ENCODE data around the gene UGGT2.
"Not testable (repeated sequence)": the region's sequence is repeated elsewhere in the genome, so short reads cannot be mapped to it uniquely, and the experiment has no call there.

UGGT2 gene

DNA sequence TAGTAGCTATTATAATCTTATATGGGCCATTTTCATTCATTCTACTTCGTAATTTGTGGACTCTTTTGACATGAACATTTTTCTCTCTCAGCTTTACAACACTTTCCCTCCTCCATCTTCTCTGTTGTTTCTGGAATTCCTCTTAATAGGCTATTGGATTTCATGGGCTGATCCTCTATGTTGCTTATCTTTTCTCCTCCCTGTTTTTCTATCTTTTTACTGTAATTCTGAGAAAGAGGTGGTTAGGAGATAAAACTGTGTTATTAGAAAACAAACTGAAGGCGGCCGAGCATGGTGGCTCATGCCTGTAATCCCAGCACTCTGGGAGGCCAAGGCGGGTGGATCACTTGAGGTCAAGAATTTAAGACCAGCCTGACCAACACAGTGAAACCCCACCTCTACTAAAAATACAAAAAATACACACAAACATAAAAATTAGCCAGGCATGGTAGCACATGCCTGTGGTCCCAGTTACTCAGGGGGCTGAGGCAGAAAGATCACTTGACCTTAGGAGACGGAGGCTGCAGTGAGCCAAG is 188.1 kb downstream of the UGGT2 start:
- TF ChIP-seq, protein P1, sequence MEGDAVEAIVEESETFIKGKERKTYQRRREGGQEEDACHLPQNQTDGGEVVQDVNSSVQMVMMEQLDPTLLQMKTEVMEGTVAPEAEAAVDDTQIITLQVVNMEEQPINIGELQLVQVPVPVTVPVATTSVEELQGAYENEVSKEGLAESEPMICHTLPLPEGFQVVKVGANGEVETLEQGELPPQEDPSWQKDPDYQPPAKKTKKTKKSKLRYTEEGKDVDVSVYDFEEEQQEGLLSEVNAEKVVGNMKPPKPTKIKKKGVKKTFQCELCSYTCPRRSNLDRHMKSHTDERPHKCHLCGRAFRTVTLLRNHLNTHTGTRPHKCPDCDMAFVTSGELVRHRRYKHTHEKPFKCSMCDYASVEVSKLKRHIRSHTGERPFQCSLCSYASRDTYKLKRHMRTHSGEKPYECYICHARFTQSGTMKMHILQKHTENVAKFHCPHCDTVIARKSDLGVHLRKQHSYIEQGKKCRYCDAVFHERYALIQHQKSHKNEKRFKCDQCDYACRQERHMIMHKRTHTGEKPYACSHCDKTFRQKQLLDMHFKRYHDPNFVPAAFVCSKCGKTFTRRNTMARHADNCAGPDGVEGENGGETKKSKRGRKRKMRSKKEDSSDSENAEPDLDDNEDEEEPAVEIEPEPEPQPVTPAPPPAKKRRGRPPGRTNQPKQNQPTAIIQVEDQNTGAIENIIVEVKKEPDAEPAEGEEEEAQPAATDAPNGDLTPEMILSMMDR (IDR thresholded peaks at IDR 0.05; ENCODE audit: low read depth, low read length, missing control alignments), result no peak
- no peak overlapping the region for H3K4me3 ChIP-seq (replicated peaks; ENCODE audit: low read depth, low read length)
- DNase-seq (ENCODE audit: extremely low read depth, low read depth), result no peak

- TF ChIP-seq, protein P1 (IDR thresholded peaks at IDR 0.05; ENCODE audit: low read depth, low read length, missing control alignments), result no peak
- no peak for DNase-seq (ENCODE audit: extremely low read depth, low read depth)
- no peak overlapping the region for H3K4me3 ChIP-seq (replicated peaks; ENCODE audit: low read depth, low read length)
Observed at GRCh38 chr13:95862408-95862807, 190.8 kb downstream of the UGGT2 start.

GRCh38 chr13:95861296-95861695 is 191.9 kb downstream of the UGGT2 start:
- H3K4me3 ChIP-seq (replicated peaks; ENCODE audit: low read depth, low read length), result no peak overlapping the region
- no peak for DNase-seq (ENCODE audit: extremely low read depth, low read depth)
- TF ChIP-seq, protein P1 (IDR thresholded peaks at IDR 0.05; ENCODE audit: low read depth, low read length, missing control alignments), result no peak

DNA sequence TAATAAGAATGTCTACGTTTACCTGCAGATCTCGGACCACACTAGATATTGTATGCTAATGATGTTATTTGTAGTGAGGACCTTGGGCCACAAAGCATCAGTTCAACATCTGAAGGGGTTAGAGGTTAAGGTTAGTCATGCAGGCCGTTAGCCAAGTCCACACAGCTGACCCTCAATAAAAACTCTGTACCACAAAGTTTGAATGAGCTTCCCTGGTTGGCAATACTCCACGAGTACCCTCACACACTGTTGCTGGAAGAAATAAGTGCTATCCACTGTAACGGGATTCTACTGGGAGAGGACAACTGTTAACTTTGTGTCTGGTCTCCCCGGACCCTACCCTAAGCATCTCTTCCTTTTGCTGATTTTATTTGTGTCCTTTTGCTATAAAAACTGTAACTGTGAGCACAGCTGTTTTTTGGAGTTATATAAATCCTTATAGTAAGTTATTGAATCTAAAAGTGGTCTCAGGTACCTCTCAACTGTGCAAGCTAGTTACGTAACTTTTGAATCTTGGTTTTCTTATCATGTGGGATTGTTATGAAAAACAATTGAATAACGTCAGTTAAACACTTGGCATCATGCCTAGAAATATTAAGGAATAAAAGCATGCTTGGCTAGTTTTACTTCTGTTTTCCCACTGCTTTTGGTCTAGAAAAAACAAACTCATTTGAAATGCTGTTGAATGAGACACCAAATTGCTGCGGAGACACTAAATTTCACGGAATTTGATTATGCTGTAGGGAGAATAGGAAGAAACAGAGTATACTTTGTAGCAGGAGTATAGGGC is 194.7 kb downstream of the UGGT2 start:
- TF ChIP-seq, protein P1 (IDR thresholded peaks at IDR 0.05; ENCODE audit: low read depth, low read length, missing control alignments), result no peak
- no peak for DNase-seq (ENCODE audit: extremely low read depth, low read depth)
- H3K4me3 ChIP-seq (replicated peaks; ENCODE audit: low read depth, low read length), result no peak overlapping the region

DNA sequence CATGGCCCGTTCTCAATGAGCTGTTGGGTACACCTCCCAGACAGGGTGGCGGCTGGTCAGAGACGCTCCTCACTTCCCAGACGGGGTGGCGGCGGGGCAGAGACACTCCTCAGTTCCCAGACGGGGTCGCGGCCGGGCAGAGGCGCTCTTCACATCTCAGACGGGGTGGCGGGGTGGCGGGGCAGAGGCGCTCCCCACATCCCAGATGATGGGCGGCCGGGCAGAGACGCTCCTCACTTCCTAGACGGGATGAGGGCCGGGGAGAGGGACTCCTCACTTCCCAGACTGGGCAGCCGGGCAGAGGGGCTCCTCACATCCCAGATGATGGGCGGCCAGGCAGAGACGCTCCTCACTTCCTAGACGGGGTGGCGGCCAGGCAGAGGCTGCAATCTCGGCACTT is 207.5 kb downstream of the UGGT2 start:
- not testable (repeated sequence) for H3K4me3 ChIP-seq (replicated peaks; ENCODE audit: low read depth, low read length)

DNA sequence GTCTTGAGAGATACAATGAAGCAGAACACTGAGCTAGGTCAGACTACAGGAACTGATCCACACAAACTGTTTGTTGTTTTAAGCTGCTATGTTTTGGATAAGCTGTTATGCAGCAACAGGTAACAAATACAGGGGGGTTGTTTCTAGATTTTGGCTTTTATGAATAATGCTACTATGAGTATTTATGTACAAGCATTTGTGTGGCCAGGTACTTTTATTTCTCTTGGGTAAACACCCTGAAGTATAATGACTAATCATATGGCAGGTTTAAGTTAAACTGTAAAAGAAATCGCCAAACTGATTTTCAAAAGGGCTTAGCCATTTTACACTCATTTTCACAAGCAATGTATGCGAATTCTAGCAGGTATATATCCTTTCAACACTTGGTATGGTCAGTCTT is 210.3 kb downstream of the UGGT2 start:
- H3K4me3 ChIP-seq (replicated peaks; ENCODE audit: low read depth, low read length), result no peak overlapping the region
- TF ChIP-seq, protein P1 (IDR thresholded peaks at IDR 0.05; ENCODE audit: low read depth, low read length, missing control alignments), result no peak
- no peak for DNase-seq (ENCODE audit: extremely low read depth, low read depth)

More for the DNA sequence above, 207.5 kb downstream of the UGGT2 start:
- not testable (repeated sequence) for DNase-seq (ENCODE audit: extremely low read depth, low read depth)

DNA sequence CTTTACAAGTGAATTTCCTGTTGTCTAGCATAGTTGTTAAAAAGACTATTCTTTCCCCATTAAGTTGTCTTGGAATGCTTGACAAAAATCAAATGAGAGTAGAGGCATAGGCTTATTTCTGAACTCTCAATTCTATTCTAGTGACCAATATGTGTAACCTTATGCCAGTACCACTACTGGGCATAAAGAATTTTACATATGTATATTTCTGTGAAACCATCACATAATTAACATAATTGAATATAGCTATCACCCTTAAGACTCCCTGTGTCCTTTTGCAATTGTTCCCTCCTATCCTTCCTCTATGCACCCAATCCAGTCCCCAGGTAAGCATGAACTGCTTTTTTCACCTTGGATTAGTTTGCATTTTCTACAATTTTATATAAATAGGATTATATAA is 211.3 kb downstream of the UGGT2 start:
- TF ChIP-seq, protein P1 (IDR thresholded peaks at IDR 0.05; ENCODE audit: low read depth, low read length, missing control alignments), result no peak
- no peak overlapping the region for H3K4me3 ChIP-seq (replicated peaks; ENCODE audit: low read depth, low read length)

More for the DNA sequence above, 211.3 kb downstream of the UGGT2 start:
- no peak for DNase-seq (ENCODE audit: extremely low read depth, low read depth)

Measured in HFF-Myc (cell line).